ENCODE results near the gene NUP35. TPM values are rescaled to one million over a fixed set of nuclear protein-coding genes. Genes with fewer than 3 reads are reported as not detected.

Gene NUP35
- total and polyA plus RNA-seq, 2 of the 8 experiments (the other 6 are each of a cell fraction or from before 2014, with no cell fraction given), result 30.7 to 48.7 TPM

GRCh38 chr2:183185534-183185933 lies 61.3 kb downstream of the NUP35 start:
- H3K27ac ChIP-seq (ENCODE audit: low read depth, low read length), result peak overlapping the region; percentile 45; the same call in 1 of the 2 replicates

More at GRCh38 chr2:183185534-183185933, 61.3 kb downstream of the NUP35 start:
- Histone ChIP-seq H3K14ac (ENCODE audit: insufficient read length) (no peak overlapping the region), H3K27me3 (replicated peaks in 1 of 4; ENCODE audit: control insufficient read depth in 3 of 4, extremely low read depth in 1 of 4, insufficient read depth in 3 of 4, low read length in 3 of 4) (no peaks in the 10 kb centered on the region), H4K91ac (replicated peaks; ENCODE audit: insufficient read length, low read length) (no peak overlapping the region), H3K9ac (replicated peaks in 1 of 4; ENCODE audit: extremely low read depth in 1 of 4, low read depth in 3 of 4, low read length in 3 of 4) (no peak overlapping the region), H4K5ac (ENCODE audit: insufficient read length, low read depth, low read length) (no peak overlapping the region), H3K4me3 (ENCODE audit: extremely low read depth in 1 of 4, insufficient read depth in 2 of 4, low read depth in 3 of 4, low read length in 4 of 4) (no peak overlapping the region), H3K36me3 (ENCODE audit: control insufficient read depth in 2 of 4, insufficient read depth in 4 of 4, low read length in 3 of 4) (peaks cover 0 to 44% (median 25%) of the 10 kb centered on the region in 4 experiments; a peak in 7 of 8 replicates), H2BK120ac (replicated peaks; ENCODE audit: low read depth, low read length) (no peak overlapping the region), H2BK15ac (ENCODE audit: low read length) (no peak overlapping the region), H3K9me3 (ENCODE audit: insufficient read depth in 2 of 2, low read depth in 1 of 2, low read length in 1 of 2) (peaks cover 0 to 11% of the 10 kb centered on the region in 2 experiments; a peak in 1 of 4 replicates), H2BK12ac (ENCODE audit: low read depth, low read length) (peak overlapping the region; percentile 55; the same call in 1 of the 2 replicates), H3K23ac (ENCODE audit: insufficient read length) (no peak overlapping the region), H3K23me2 (ENCODE audit: low read depth, low read length) (no peaks in the 10 kb centered on the region), H4K20me1 (replicated peaks in 1 of 2; ENCODE audit: control insufficient read depth in 1 of 2, insufficient read depth in 2 of 2, low read length in 2 of 2) (peaks cover 0 to 5% of the 10 kb centered on the region in 2 experiments), H4K8ac (ENCODE audit: extremely low read depth, insufficient read depth, low read length) (no peak overlapping the region; the same call in 1 of the 2 replicates), H3K79me1 (ENCODE audit: low read depth, low read length) (peaks cover 3% of the 10 kb centered on the region; the same call in 1 of the 2 replicates), H3K4me1 (replicated peaks in 1 of 4; ENCODE audit: control insufficient read depth in 3 of 4, insufficient read depth in 4 of 4, low read length in 3 of 4) (peaks cover 0 to 4% (median 0%) of the 10 kb centered on the region in 4 experiments; a peak in 3 of 7 replicates), H3K79me2 (ENCODE audit: control insufficient read depth in 1 of 2, insufficient read depth in 2 of 2, low read length in 2 of 2) (peaks cover 0 to 38% of the 10 kb centered on the region in 2 experiments; a peak in 2 of 4 replicates), H3K18ac (ENCODE audit: extremely low read depth, low read length) (0 out of 2 replicates have a peak overlapping the region, but pooled peaks have one; percentile 66), H3K4ac (replicated peaks; ENCODE audit: insufficient read length, low read depth, low read length) (no peak overlapping the region), H2BK20ac (ENCODE audit: low read length) (no peak overlapping the region), H3K56ac (replicated peaks; ENCODE audit: insufficient read length, low read depth, low read length) (no peak overlapping the region), H2BK5ac (ENCODE audit: low read depth, low read length) (peak overlapping the region; percentile 30; the same call in 1 of the 2 replicates), H2AK5ac (ENCODE audit: low read depth, low read length) (no peak overlapping the region), H3K4me2 (ENCODE audit: insufficient read depth in 1 of 2, low read depth in 2 of 2, low read length in 2 of 2) (peak overlapping the region in 1 of 2 experiments; percentile 4; a peak in 1 of 4 replicates), H2AFZ (ENCODE audit: low read length) (no peak overlapping the region)
- ChIA-PET CTCF (ENCODE audit: partially characterized antibody) (interaction anchor here (0.6 to 1.0 kb wide), 3 partner anchors 8 to 816 kb away, joined by 3 read pairs; no protein-coding TSS in a partner anchor), POLR2A (ENCODE audit: partially characterized antibody) (no interaction called here)
- DNase-seq (ENCODE audit: low read depth in 1 of 2, low spot score in 2 of 2) (no peak), FAIRE-seq (no peak)
- TF ChIP-seq YY1 (IDR thresholded peaks at IDR 0.05; ENCODE audit: low read depth, low read length) (no peak), BACH1 (IDR thresholded peaks at IDR 0.05; ENCODE audit: low read length) (no peak), GTF2F1 (IDR thresholded peaks at IDR 0.05; ENCODE audit: borderline replicate concordance, low read depth, low read length) (no peak), JUN (IDR thresholded peaks at IDR 0.05; ENCODE audit: low read depth, low read length) (no peak), EP300 (IDR thresholded peaks at IDR 0.05; ENCODE audit: borderline replicate concordance in 1 of 2, low read depth in 2 of 2, low read length in 2 of 2) (no peak), TAF7 (optimal IDR thresholded peaks at IDR 0.05; ENCODE audit: borderline replicate concordance, low read depth, low read length) (no peak), KDM4A (IDR thresholded peaks at IDR 0.05; ENCODE audit: low read depth, low read length, severe bottlenecking) (no peak), SIX5 (IDR thresholded peaks at IDR 0.05; ENCODE audit: low read depth, low read length) (no peak), EGR1 (IDR thresholded peaks at IDR 0.05; ENCODE audit: borderline replicate concordance, low read depth, low read length) (no peak), PHF8 (conservative IDR thresholded peaks at IDR 0.05; ENCODE audit: low read depth, low read length) (no peak), SIRT6 (IDR thresholded peaks at IDR 0.05; ENCODE audit: low read length) (no peak)

Measured in H1 (cell line).